Liver (tissue), 3 donors: ENCODE measurements around the gene PTPRN2.

Experiments
- CTCF ChIP-seq: fragments of 150-350 bp; IDR thresholded peaks from 2 replicates; pipeline ENCODE4 v1.5.1; 2017; ENCODE audit warnings: improper control_type of control experiment, low read depth, low read length; ENCODE audit not compliant: missing input control
- FOXA1 ChIP-seq: IDR thresholded peaks from 2 replicates; pipeline ENCODE4 v1.6.1; 2016; ENCODE audit warnings: antibody characterized with exemption
- GABPA ChIP-seq, 2 donors: IDR thresholded peaks in 1 of 2; conservative IDR thresholded peaks in 1 of 2; 2 replicates each; pipeline ENCODE4 v1.6.1; 2016; ENCODE audit warnings: antibody characterized with exemption in 2 of 2, mild to moderate bottlenecking in 1 of 2, moderate library complexity in 1 of 2
- RAD21 ChIP-seq, 2 donors: IDR thresholded peaks; 2 replicates each; pipeline ENCODE4 v1.6.1; 2016; ENCODE audit warnings: antibody characterized with exemption in 2 of 2, mild to moderate bottlenecking in 2 of 2
- TAF1 ChIP-seq: conservative IDR thresholded peaks from 2 replicates; pipeline ENCODE4 v1.6.1; 2016; ENCODE audit warnings: antibody characterized with exemption, mild to moderate bottlenecking
- YY1 ChIP-seq: IDR thresholded peaks from 2 replicates; pipeline ENCODE4 v1.6.1; 2016; ENCODE audit warnings: antibody characterized with exemption, mild to moderate bottlenecking
- TF ChIP-seq, protein P1 (sequence below): IDR thresholded peaks from 2 replicates; pipeline ENCODE4 v1.6.1; 2016; ENCODE audit warnings: antibody characterized with exemption
- TF ChIP-seq, protein P2 (sequence below): IDR thresholded peaks from 2 replicates; pipeline ENCODE4 v1.6.1; 2016; ENCODE audit warnings: antibody characterized with exemption, mild to moderate bottlenecking
- donor health status: healthy.
- donor health status: healthy.

GRCh38 chr7:158014976-158015375 lies 572.6 kb downstream of the PTPRN2 start:
- TF ChIP-seq CTCF (no peak), FOXA1 (no peak), RAD21 (IDR thresholded peaks at IDR 0.05) (no peak), GABPA (IDR thresholded peaks at IDR 0.05 in 1 of 2, conservative IDR thresholded peaks at IDR 0.05 in 1 of 2) (no peak), YY1 (no peak), TAF1 (no peak)
- TF ChIP-seq, protein P1, sequence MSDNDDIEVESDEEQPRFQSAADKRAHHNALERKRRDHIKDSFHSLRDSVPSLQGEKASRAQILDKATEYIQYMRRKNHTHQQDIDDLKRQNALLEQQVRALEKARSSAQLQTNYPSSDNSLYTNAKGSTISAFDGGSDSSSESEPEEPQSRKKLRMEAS = no peak
- TF ChIP-seq, protein P2, sequence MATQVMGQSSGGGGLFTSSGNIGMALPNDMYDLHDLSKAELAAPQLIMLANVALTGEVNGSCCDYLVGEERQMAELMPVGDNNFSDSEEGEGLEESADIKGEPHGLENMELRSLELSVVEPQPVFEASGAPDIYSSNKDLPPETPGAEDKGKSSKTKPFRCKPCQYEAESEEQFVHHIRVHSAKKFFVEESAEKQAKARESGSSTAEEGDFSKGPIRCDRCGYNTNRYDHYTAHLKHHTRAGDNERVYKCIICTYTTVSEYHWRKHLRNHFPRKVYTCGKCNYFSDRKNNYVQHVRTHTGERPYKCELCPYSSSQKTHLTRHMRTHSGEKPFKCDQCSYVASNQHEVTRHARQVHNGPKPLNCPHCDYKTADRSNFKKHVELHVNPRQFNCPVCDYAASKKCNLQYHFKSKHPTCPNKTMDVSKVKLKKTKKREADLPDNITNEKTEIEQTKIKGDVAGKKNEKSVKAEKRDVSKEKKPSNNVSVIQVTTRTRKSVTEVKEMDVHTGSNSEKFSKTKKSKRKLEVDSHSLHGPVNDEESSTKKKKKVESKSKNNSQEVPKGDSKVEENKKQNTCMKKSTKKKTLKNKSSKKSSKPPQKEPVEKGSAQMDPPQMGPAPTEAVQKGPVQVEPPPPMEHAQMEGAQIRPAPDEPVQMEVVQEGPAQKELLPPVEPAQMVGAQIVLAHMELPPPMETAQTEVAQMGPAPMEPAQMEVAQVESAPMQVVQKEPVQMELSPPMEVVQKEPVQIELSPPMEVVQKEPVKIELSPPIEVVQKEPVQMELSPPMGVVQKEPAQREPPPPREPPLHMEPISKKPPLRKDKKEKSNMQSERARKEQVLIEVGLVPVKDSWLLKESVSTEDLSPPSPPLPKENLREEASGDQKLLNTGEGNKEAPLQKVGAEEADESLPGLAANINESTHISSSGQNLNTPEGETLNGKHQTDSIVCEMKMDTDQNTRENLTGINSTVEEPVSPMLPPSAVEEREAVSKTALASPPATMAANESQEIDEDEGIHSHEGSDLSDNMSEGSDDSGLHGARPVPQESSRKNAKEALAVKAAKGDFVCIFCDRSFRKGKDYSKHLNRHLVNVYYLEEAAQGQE = no peak
